ENCODE results near the gene HOMEZ.

Gene HOMEZ

GRCh38 chr14:23320584-23321571 lies 34.9 kb upstream of the HOMEZ start, which contains the start of gene PABPN1 (continued):
- TF ChIP-seq SP7 (tag by site-specific recombination; IDR thresholded peaks at IDR 0.05): peak; percentile 60
- peak; percentile 78 for TF ChIP-seq PRDM10 (tag by site-specific recombination; IDR thresholded peaks at IDR 0.05)
- no peak for TF ChIP-seq ZNF37A (tag by site-specific recombination; IDR thresholded peaks at IDR 0.05)
- TF ChIP-seq ZNF112 (tag by site-specific recombination; IDR thresholded peaks at IDR 0.05): no peak
- TF ChIP-seq ZBTB21 (tag by site-specific recombination; IDR thresholded peaks at IDR 0.05): peak; percentile 98
- peak; percentile 86 for TF ChIP-seq ZBTB17 (tag by site-specific recombination; IDR thresholded peaks at IDR 0.05)
- TF ChIP-seq ZNF830 (tag by site-specific recombination; IDR thresholded peaks at IDR 0.05; ENCODE audit: low read depth): no peak
- TF ChIP-seq TSHZ1 (tag by site-specific recombination; IDR thresholded peaks at IDR 0.05; ENCODE audit: borderline replicate concordance): no peak
- TF ChIP-seq ZNF580 (tag by site-specific recombination; IDR thresholded peaks at IDR 0.05): peak; percentile 36; the same call in 1 of the 2 replicates
- TF ChIP-seq ZEB2 (tag by site-specific recombination; IDR thresholded peaks at IDR 0.05): 0 out of 2 replicates have a peak, but pooled peaks have one; percentile 50
- no peak for TF ChIP-seq ZBTB6 (tag by site-specific recombination; IDR thresholded peaks at IDR 0.05)
- peak; percentile 80; the same call in 1 of the 2 replicates for TF ChIP-seq ZNF24 (tag by site-specific recombination; IDR thresholded peaks at IDR 0.05)
- no peak for TF ChIP-seq PRDM4 (tag by site-specific recombination; IDR thresholded peaks at IDR 0.05)
- peak; percentile 45; the same call in 1 of the 2 replicates for TF ChIP-seq ZNF335 (tag by site-specific recombination; conservative IDR thresholded peaks at IDR 0.05)
- no peak for TF ChIP-seq KLF16 (tag by site-specific recombination; IDR thresholded peaks at IDR 0.05)
- peak; percentile 24; the same call in 1 of the 2 replicates for TF ChIP-seq GLIS2 (tag by site-specific recombination; IDR thresholded peaks at IDR 0.05)
- TF ChIP-seq PBX3 (CRISPR knock-in tag; IDR thresholded peaks at IDR 0.05): peak; percentile 97
- 0 out of 2 replicates have a peak, but pooled peaks have one; percentile 40 for TF ChIP-seq ZNF449 (tag by site-specific recombination; IDR thresholded peaks at IDR 0.05)
- TF ChIP-seq ZNF202 (tag by site-specific recombination; IDR thresholded peaks at IDR 0.05; ENCODE audit: borderline replicate concordance): no peak
- no peak for TF ChIP-seq PRDM6 (tag by site-specific recombination; IDR thresholded peaks at IDR 0.05)
- peak; percentile 79; the same call in 1 of the 2 replicates for TF ChIP-seq ZNF600 (tag by site-specific recombination; IDR thresholded peaks at IDR 0.05)
